A673 (cell line): ENCODE measurements around the gene OSTN. TPM values are rescaled to one million over a fixed set of nuclear protein-coding genes. Genes with fewer than 3 reads are reported as not detected.

Experiments
- BruUV-seq: library from RNA; stranded (reverse); fragments of 400-500 nt; replicated peaks from 2 replicates; lab custom pipeline; 2021; lab: Mats Ljungman, UMichigan
- CTCF ChIA-PET: fragments of 300-600 bp; sonication (Branson Sonifier 250); formaldehyde crosslinking; loops from one replicate; lab custom pipeline; 2022; ENCODE audit warnings: antibody characterized with exemption; lab: Charles Lee
- POLR2A ChIA-PET: fragments of 300-600 bp; sonication (Branson Sonifier 250); formaldehyde crosslinking; loops from one replicate; lab custom pipeline; 2022; ENCODE audit warnings: antibody characterized with exemption; ENCODE audit not compliant: low non-redundant PET; lab: Charles Lee
- DNase-seq: peaks from one replicate; pipeline ENCODE4 v3.0.0-alpha.2; 2015; ENCODE audit warnings: low spot score
- H3K27ac ChIP-seq: fragments of 200-600 bp; sonication (generic); 2 replicates; pipeline ENCODE4 v1.5.1; 2016; ENCODE audit warnings: mixed run types, low read depth, mild to moderate bottlenecking, mixed read lengths, antibody characterized with exemption, low read length; ENCODE audit not compliant: poor library complexity, severe bottlenecking
- H3K27me3 ChIP-seq: fragments of 200-600 bp; sonication (generic); replicated peaks from 2 replicates; pipeline ENCODE4 v1.6.1; 2017; ENCODE audit warnings: mixed run types, low read depth, mild to moderate bottlenecking, mixed read lengths, antibody characterized with exemption, low read length; ENCODE audit not compliant: insufficient read depth, poor library complexity
- H3K36me3 ChIP-seq: fragments of 200-600 bp; sonication (generic); 2 replicates; pipeline ENCODE4 v1.6.1; 2016; ENCODE audit warnings: mixed run types, mild to moderate bottlenecking, mixed read lengths, antibody characterized with exemption, low read length; ENCODE audit not compliant: insufficient read depth, poor library complexity, severe bottlenecking
- H3K4me1 ChIP-seq: fragments of 200-600 bp; sonication (generic); 2 replicates; pipeline ENCODE4 v1.6.1; 2017; ENCODE audit warnings: mixed run types, mild to moderate bottlenecking, mixed read lengths, antibody characterized with exemption, low read length; ENCODE audit not compliant: insufficient read depth, poor library complexity, severe bottlenecking
- H3K4me3 ChIP-seq: fragments of 200-600 bp; sonication (generic); 2 replicates; pipeline ENCODE4 v1.5.1; 2016; ENCODE audit warnings: low read depth, mixed run types, mild to moderate bottlenecking, mixed read lengths, low read length; ENCODE audit not compliant: poor library complexity, severe bottlenecking
- H3K9me3 ChIP-seq: fragments of 200-600 bp; sonication (generic); 2 replicates; pipeline ENCODE4 v1.6.1; 2016; ENCODE audit warnings: mixed run types, low read depth, mild to moderate bottlenecking, mixed read lengths, antibody characterized with exemption, low read length; ENCODE audit not compliant: poor library complexity, severe bottlenecking
- CTCF ChIP-seq: fragments of 300-800, 200-600 bp; sonication (generic); conservative IDR thresholded peaks from 2 replicates; pipeline ENCODE4 v1.5.1; 2017; ENCODE audit warnings: low read depth, mild to moderate bottlenecking, antibody characterized with exemption, low read length, moderate library complexity, mixed read lengths
- EZH2 ChIP-seq: fragments of 200-600 bp; sonication (generic); IDR thresholded peaks from 2 replicates; pipeline ENCODE4 v1.6.1; 2017; ENCODE audit warnings: borderline replicate concordance, low read depth, mild to moderate bottlenecking, mixed read lengths, antibody characterized with exemption, low read length; ENCODE audit not compliant: poor library complexity, severe bottlenecking
- intact Hi-C: fragments of 100-400 bp; cut with micrococcal nuclease; formaldehyde crosslinking; loops from one replicate; pipeline ENCODE4 v1.10.0; 2022; ENCODE audit not compliant: unreplicated experiment
- total RNA-seq: library from RNA; stranded (reverse); gene quantifications from 2 replicates; pipeline ENCODE4 v1.2.3, GENCODE V29; 2021

Gene OSTN
- total RNA-seq, 1 experiment from 2014 or later, result not detected

GRCh38 chr3:191307341-191307740 lies 108.3 kb downstream of the OSTN start:
- H3K4me3 ChIP-seq, result no peak overlapping the region
- DNase-seq, result no peak
- H3K27me3 ChIP-seq, result no peaks in the 10 kb centered on the region
- intact Hi-C loops, result no loop called here
- no peaks in the 10 kb centered on the region for H3K36me3 ChIP-seq
- H3K4me1 ChIP-seq, result no peaks in the 10 kb centered on the region
- no peaks in the 10 kb centered on the region for H3K9me3 ChIP-seq
- CTCF ChIA-PET, result no interaction called here
- POLR2A ChIA-PET, result no interaction called here
- H3K27ac ChIP-seq, result no peak overlapping the region
- no TSS peak for BruUV-seq
- TF ChIP-seq CTCF (no peak), EZH2 (no peak)

GRCh38 chr3:191313296-191313695 lies 114.3 kb downstream of the OSTN start:
- H3K36me3 ChIP-seq, result no peaks in the 10 kb centered on the region
- no TSS peak for BruUV-seq
- H3K9me3 ChIP-seq, result no peaks in the 10 kb centered on the region
- no peak overlapping the region for H3K4me3 ChIP-seq
- no peak for DNase-seq
- intact Hi-C loops, result no loop called here
- CTCF ChIA-PET, result no interaction called here
- no peaks in the 10 kb centered on the region for H3K4me1 ChIP-seq
- H3K27ac ChIP-seq, result no peak overlapping the region
- H3K27me3 ChIP-seq, result no peaks in the 10 kb centered on the region
- POLR2A ChIA-PET, result no interaction called here
- TF ChIP-seq EZH2 (no peak), CTCF (no peak)

GRCh38 chr3:191314109-191314728 lies 115.2 kb downstream of the OSTN start:
- ChIA-PET POLR2A (no interaction called here), CTCF (no interaction called here)
- intact Hi-C loops, result no loop called here
- Histone ChIP-seq H3K4me3 (no peak overlapping the region), H3K9me3 (no peaks in the 10 kb centered on the region), H3K27me3 (no peaks in the 10 kb centered on the region), H3K4me1 (no peaks in the 10 kb centered on the region), H3K27ac (no peak overlapping the region), H3K36me3 (no peaks in the 10 kb centered on the region)
- BruUV-seq, result no TSS peak
- TF ChIP-seq CTCF (no peak), EZH2 (no peak)
- DNase-seq, result no peak

Other genes with a start within 250 kb of the OSTN start
- gene CCDC50, start 130.2 kb downstream of the OSTN start, total RNA-seq, result 77.2 and 77.7 TPM in 2 replicates
- gene UTS2B, start 131.3 kb downstream of the OSTN start, total RNA-seq, result 2.4 and 4.7 TPM in 2 replicates